CD14-positive monocyte (primary cell): ENCODE measurements around the gene UBR2. TPM values are rescaled to one million over a fixed set of nuclear protein-coding genes. Genes with fewer than 3 reads are reported as not detected.

Source experiments
- DNase-seq, 3 donors: peaks; one replicate each; pipeline ENCODE4 v3.0.0-alpha.2; 2011 to 2022
- H2AFZ ChIP-seq: 2 replicates; pipeline ENCODE4 v1.6.0; 2012; ENCODE audit warnings: mild to moderate bottlenecking, low read depth, low read length, inconsistent platforms; ENCODE audit not compliant: insufficient read depth, poor library complexity, severe bottlenecking
- H3K27ac ChIP-seq, 2 donors: 1 replicate in 1 of 2; 2 replicates in 1 of 2; pipeline ENCODE4 v1.5.1; 2012 to 2013; ENCODE audit warnings: low read length in 2 of 2, control low read depth in 1 of 2, inconsistent platforms in 1 of 2, low read depth in 1 of 2, mild to moderate bottlenecking in 1 of 2
- H3K27me3 ChIP-seq, 2 donors: one replicate each; pipeline versions ENCODE4 v1.6.0 to v1.6.1; 2011 to 2013; ENCODE audit warnings: low read length in 2 of 2; ENCODE audit not compliant: control insufficient read depth in 2 of 2, insufficient read depth in 2 of 2
- H3K36me3 ChIP-seq, 2 donors: replicated peaks in 1 of 2; 1 replicate in 1 of 2; 2 replicates in 1 of 2; pipeline versions ENCODE4 v1.5.1 to v1.6.1; 2012 to 2013; ENCODE audit warnings: low read length in 2 of 2, control low read depth in 1 of 2, inconsistent platforms in 1 of 2, mild to moderate bottlenecking in 1 of 2; ENCODE audit not compliant: insufficient read depth in 2 of 2, control insufficient read depth in 1 of 2
- H3K4me1 ChIP-seq, 2 donors: 1 replicate in 1 of 2; 2 replicates in 1 of 2; pipeline versions ENCODE4 v1.5.1 to v1.6.1; 2012 to 2013; ENCODE audit warnings: low read length in 2 of 2, control low read depth in 1 of 2, inconsistent platforms in 1 of 2, mild to moderate bottlenecking in 1 of 2, moderate library complexity in 1 of 2; ENCODE audit not compliant: insufficient read depth in 2 of 2, control insufficient read depth in 1 of 2
- H3K4me2 ChIP-seq: replicated peaks from 2 replicates; pipeline ENCODE3; 2012; ENCODE audit warnings: low read length, moderate library complexity, mild to moderate bottlenecking; ENCODE audit not compliant: poor library complexity, severe bottlenecking; ENCODE audit errors: extremely low read depth
- H3K4me3 ChIP-seq, 3 experiments: fragments of 200-600 bp in 1 of 3; sonication (generic) in 1 of 3; replicated peaks in 1 of 3; 1 replicate in 2 of 3; 2 replicates in 1 of 3; pipeline ENCODE4 v1.5.1; 2011 to 2013; ENCODE audit warnings: low read length in 3 of 3, mild to moderate bottlenecking in 3 of 3, control low read depth in 2 of 3, low read depth in 2 of 3, inconsistent platforms in 1 of 3, moderate library complexity in 1 of 3
- H3K79me2 ChIP-seq: 2 replicates; pipeline ENCODE4 v1.6.0; 2012; ENCODE audit warnings: mild to moderate bottlenecking, control low read depth, inconsistent platforms, low read length, moderate library complexity; ENCODE audit not compliant: insufficient read depth
- H3K9ac ChIP-seq: 2 replicates; pipeline ENCODE4 v1.6.0; 2017; ENCODE audit warnings: low read length, mild to moderate bottlenecking; ENCODE audit not compliant: insufficient read depth, poor library complexity, severe bottlenecking
- H3K9me3 ChIP-seq, 2 donors: replicated peaks in 1 of 2; 1 replicate in 1 of 2; 2 replicates in 1 of 2; pipeline versions ENCODE4 v1.5.1 to v1.6.1; 2012 to 2013; ENCODE audit warnings: low read length in 2 of 2, control low read depth in 1 of 2; ENCODE audit not compliant: control insufficient read depth in 1 of 2, insufficient read depth in 1 of 2
- H4K20me1 ChIP-seq: 2 replicates; pipeline ENCODE4 v1.6.0; 2012; ENCODE audit warnings: mild to moderate bottlenecking, low read length, control low read depth, moderate library complexity; ENCODE audit not compliant: insufficient read depth
- H3K27ac Mint-ChIP-seq, 7 donors: one replicate each; pipeline ENCODE4 v1.8.0; 2020; ENCODE audit warnings: mild to moderate bottlenecking in 7 of 7, mixed read lengths in 7 of 7, moderate library complexity in 6 of 7, inconsistent platforms in 2 of 7
- H3K27me3 Mint-ChIP-seq, 3 donors: one replicate each; pipeline ENCODE4 v1.8.0; 2021 to 2022; ENCODE audit warnings: low read depth in 3 of 3, mild to moderate bottlenecking in 3 of 3, mixed read lengths in 3 of 3, moderate library complexity in 3 of 3, inconsistent platforms in 1 of 3
- H3K36me3 Mint-ChIP-seq, 2 donors: one replicate each; pipeline ENCODE4 v1.8.0; 2020; ENCODE audit warnings: mixed read lengths in 2 of 2, inconsistent platforms in 1 of 2, mild to moderate bottlenecking in 1 of 2
- H3K4me1 Mint-ChIP-seq: one replicate; pipeline ENCODE4 v1.8.0; 2020; ENCODE audit warnings: mild to moderate bottlenecking, mixed read lengths
- H3K4me3 Mint-ChIP-seq, 2 donors: one replicate each; pipeline ENCODE4 v1.8.0; 2020; ENCODE audit warnings: mild to moderate bottlenecking in 2 of 2, mixed read lengths in 2 of 2, moderate library complexity in 1 of 2
- H3K9me3 Mint-ChIP-seq, 7 donors: one replicate each; pipeline ENCODE4 v1.8.0; 2020 to 2022; ENCODE audit warnings: mixed read lengths in 7 of 7, mild to moderate bottlenecking in 6 of 7, moderate library complexity in 6 of 7, inconsistent platforms in 2 of 7
- CTCF ChIP-seq: fragments of 200-600 bp; IDR thresholded peaks from one replicate; pipeline ENCODE4 v1.8.0; 2022; ENCODE audit warnings: antibody characterized with exemption, mild to moderate bottlenecking
- WGBS: methylation state at CpG from one replicate; pipeline ENCODE4 v1.1.5; 2013; ENCODE audit warnings: missing lambda C conversion rate; ENCODE audit not compliant: insufficient coverage; 5-methylcytosine and 5-hydroxymethylcytosine counted together
- intact Hi-C, 2 donors: fragments of 100-400 bp; cut with micrococcal nuclease; formaldehyde crosslinking; loops; one replicate each; pipeline versions ENCODE4 v1.15.0 to v1.15.1; 2023
- polyA plus RNA-seq, 3 donors: library from polyadenylated mRNA; depleted of rRNA in 1 of 3; unstranded in 2 of 3; stranded (reverse) in 1 of 3; fragments of 300-500 nt in 2 of 3; fragments of >200 nt in 1 of 3; fragmentation: Illumina TruSeq in 2 of 3; gene quantifications; 1 replicate in 2 of 3; 2 replicates in 1 of 3; pipeline ENCODE4 v1.2.3, GENCODE V29; 2012 to 2021

The UBR2 gene
- polyA plus RNA-seq, 3 donors = 9.0 to 17.8 (median 12.8) TPM

- Histone ChIP-seq H3K4me3 (no peak overlapping the region), H3K4me2 (no peak overlapping the region), H3K9ac (no peak overlapping the region), H3K4me1 (no peaks in the 10 kb centered on the region), H3K27me3 (no peaks in the 10 kb centered on the region), H3K27ac (no peak overlapping the region), H3K9me3 (no peaks in the 10 kb centered on the region), H3K79me2 (no peaks in the 10 kb centered on the region), H3K36me3 (peaks cover 96 to 99% of the 10 kb centered on the region in 2 donors), H4K20me1 (peaks cover 26% of the 10 kb centered on the region), H2AFZ (no peak overlapping the region)
- no peaks in the 10 kb centered on the region for H3K4me1 Mint-ChIP-seq
- no peak for TF ChIP-seq CTCF
- H3K27ac Mint-ChIP-seq = no peak overlapping the region
- H3K9me3 Mint-ChIP-seq = no peaks in the 10 kb centered on the region
- 100% methylated on average over 1 of the region's 5 CpGs for WGBS
- intact Hi-C loops = loop anchor here in 1 of 2 donors (5.0 kb wide), 1 partner anchor 40 kb away; no protein-coding TSS in a partner anchor
- no peaks in the 10 kb centered on the region for H3K27me3 Mint-ChIP-seq
- H3K4me3 Mint-ChIP-seq = no peak overlapping the region
- no peak for DNase-seq
- peaks cover 72 to 90% of the 10 kb centered on the region in 2 donors for H3K36me3 Mint-ChIP-seq
Measured at GRCh38 chr6:42652024-42652746, 88.4 kb downstream of the UBR2 start.

- Histone ChIP-seq H3K27ac (no peak overlapping the region), H3K4me3 (no peak overlapping the region), H4K20me1 (peaks cover 26% of the 10 kb centered on the region), H3K9ac (no peak overlapping the region), H3K9me3 (no peaks in the 10 kb centered on the region), H3K4me1 (no peaks in the 10 kb centered on the region), H2AFZ (no peak overlapping the region), H3K79me2 (no peaks in the 10 kb centered on the region), H3K36me3 (peaks cover 96 to 99% of the 10 kb centered on the region in 2 donors), H3K4me2 (no peak overlapping the region), H3K27me3 (no peaks in the 10 kb centered on the region)
- no peaks in the 10 kb centered on the region for H3K27me3 Mint-ChIP-seq
- peaks cover 76 to 92% of the 10 kb centered on the region in 2 donors for H3K36me3 Mint-ChIP-seq
- intact Hi-C loops = loop anchor here in 1 of 2 donors (5.0 kb wide), 1 partner anchor 38 kb away; no protein-coding TSS in a partner anchor
- WGBS = 100% methylated on average over 2 of the region's 5 CpGs
- no peaks in the 10 kb centered on the region for H3K4me1 Mint-ChIP-seq
- H3K27ac Mint-ChIP-seq = peak overlapping the region in 1 of 7 donors; percentile 40
- no peaks in the 10 kb centered on the region for H3K9me3 Mint-ChIP-seq
- DNase-seq = no peak
- TF ChIP-seq CTCF = no peak
- no peak overlapping the region for H3K4me3 Mint-ChIP-seq
Measured at GRCh38 chr6:42653851-42654250, 90.0 kb downstream of the UBR2 start.
